Measurements from ENCODE around the gene GPC5.
"Not testable (repeated sequence)": the region's sequence is repeated elsewhere in the genome, so short reads cannot be mapped to it uniquely, and the experiment has no call there.

GPC5 gene

DNA sequence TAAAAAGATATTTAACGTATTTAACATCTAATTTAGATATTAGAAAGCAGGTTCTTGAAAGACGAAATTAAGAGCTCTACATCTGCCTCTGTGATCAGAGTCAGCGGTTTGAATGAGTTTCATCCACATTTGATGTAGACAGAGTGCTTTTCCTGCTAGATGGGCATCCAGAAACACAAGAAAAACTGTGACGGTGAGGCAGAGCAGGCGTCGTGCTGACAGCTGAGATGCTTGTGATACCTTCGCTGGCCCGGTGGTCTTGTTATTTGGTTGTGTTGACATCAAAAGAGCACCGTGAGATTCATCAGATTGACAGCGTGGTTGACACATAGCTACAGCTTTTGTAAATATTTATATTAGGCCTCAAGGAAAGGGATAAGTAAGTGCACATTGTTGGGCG lies 399.1 kb downstream of the GPC5 start:
- TF ChIP-seq, protein P1, sequence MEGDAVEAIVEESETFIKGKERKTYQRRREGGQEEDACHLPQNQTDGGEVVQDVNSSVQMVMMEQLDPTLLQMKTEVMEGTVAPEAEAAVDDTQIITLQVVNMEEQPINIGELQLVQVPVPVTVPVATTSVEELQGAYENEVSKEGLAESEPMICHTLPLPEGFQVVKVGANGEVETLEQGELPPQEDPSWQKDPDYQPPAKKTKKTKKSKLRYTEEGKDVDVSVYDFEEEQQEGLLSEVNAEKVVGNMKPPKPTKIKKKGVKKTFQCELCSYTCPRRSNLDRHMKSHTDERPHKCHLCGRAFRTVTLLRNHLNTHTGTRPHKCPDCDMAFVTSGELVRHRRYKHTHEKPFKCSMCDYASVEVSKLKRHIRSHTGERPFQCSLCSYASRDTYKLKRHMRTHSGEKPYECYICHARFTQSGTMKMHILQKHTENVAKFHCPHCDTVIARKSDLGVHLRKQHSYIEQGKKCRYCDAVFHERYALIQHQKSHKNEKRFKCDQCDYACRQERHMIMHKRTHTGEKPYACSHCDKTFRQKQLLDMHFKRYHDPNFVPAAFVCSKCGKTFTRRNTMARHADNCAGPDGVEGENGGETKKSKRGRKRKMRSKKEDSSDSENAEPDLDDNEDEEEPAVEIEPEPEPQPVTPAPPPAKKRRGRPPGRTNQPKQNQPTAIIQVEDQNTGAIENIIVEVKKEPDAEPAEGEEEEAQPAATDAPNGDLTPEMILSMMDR (conservative IDR thresholded peaks at IDR 0.05) = no peak
- no peak overlapping the region for H3K27ac ChIP-seq

DNA sequence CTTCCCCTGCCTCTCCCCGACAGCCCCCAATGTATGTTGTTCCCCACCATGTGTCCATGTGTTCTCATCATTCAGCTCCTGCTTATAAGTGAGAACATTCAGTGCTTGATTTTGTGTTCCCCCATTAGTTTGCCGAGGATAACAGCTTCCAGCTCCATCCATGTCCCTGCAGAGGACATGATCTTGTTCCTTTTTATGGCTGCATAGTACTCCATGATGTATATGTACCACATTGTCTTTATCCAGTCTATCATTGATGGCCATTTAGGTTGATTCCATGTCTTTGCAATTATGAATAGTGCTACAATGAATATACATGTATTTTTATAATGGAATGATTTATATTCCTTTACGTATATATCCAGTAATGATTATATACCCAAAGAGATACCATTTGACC lies 399.9 kb downstream of the GPC5 start:
- not testable (repeated sequence) for H3K27ac ChIP-seq

DNA sequence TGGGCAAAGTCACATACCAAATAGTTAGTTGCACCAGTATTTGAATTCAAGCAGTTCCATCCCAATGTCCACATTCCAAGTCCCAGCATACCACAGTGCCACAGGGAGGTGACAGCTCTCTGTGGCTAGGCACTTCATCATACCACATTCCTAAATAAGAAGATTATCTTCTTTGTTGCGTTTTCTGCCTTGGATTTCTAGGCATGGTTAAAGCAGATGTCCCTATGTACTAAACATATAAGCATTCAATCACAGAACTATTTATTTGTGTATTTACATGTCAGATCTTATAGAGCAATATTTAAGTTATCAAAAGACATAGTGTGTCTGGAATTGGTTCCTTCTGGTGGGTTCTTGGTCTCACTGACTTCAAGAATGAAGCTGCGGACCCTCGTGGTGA lies 403.4 kb downstream of the GPC5 start:
- H3K27ac ChIP-seq = not testable (repeated sequence)

DNA sequence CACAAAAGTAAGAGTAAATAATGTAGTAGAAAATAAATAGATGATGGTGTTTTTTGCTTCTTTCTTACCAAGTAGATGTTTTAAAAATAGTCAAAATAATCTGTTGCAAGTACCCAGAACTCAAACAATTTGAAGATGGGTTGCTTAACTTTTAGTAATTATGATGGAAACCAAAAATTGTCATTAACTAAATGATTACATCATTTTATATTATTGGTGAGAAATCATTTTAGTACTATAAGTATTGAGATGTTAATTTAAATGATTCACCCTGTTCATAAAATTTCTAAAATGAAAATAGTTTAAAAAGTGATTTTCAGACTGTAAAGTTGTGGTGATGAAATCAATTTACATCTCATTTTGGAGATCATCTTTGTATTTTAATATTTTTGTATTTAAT lies 404.5 kb downstream of the GPC5 start:
- TF ChIP-seq, protein P1 (conservative IDR thresholded peaks at IDR 0.05) = no peak
- no peak overlapping the region for H3K27ac ChIP-seq

DNA sequence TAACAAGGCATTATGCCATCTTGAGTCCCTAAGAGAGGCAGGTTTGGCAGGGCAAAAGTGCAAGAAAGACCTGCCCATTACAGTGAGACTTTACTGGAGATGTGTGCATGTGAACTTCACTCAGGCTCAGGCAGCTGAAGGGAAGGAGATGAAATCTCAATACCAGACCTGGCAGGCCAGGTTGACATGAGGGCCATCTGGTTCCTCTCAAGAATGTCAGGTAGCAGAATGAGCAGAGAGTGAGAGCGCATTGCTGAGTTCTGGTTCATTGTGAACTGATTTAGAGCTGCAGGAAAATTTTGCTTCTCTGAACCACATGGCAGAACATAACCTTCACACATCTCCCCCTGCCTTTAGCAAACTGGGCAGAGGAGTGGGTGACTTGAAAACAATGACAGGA lies 406.3 kb downstream of the GPC5 start:
- TF ChIP-seq, protein P1 (conservative IDR thresholded peaks at IDR 0.05) = no peak
- no peak overlapping the region for H3K27ac ChIP-seq

DNA sequence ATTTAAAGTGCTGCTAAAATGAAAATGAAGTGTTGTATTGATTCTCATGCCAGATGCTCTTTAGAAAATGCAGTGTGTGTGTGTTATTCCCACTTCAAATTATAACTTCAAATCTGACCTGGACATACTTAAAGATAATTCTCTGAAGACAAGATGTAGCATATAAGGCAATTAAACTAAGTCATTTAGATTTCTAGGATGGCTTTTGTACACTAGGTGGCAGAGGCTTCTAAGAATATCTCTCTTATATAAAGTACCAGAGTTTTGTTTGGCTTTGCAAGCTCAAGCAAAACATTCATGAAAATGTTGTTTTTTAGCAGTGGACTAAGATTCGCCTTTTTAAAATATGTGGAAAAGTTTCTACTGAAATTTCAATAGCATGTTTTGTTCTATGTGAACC lies 407.2 kb downstream of the GPC5 start:
- TF ChIP-seq, protein P1 (conservative IDR thresholded peaks at IDR 0.05) = peak; percentile 67

DNA sequence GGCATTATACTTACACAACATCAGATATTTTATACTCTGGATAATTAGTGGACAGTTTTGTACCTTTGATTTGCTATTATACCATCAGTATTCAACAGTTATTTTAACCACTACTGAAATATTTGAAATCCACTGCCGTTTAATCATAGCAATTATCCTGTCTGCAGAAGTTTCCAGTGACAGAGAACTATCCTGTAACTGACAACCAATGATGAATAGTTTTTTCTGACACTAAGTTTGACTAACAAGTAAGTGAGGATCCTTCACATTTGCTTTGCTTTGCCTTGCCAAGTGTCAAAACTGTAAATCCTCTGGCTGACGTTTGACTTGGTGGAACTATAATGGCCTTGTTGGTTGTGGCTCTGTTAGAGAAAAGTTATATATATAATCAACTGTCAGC lies 410.7 kb downstream of the GPC5 start:
- TF ChIP-seq, protein P1 (conservative IDR thresholded peaks at IDR 0.05) = no peak
- no peak overlapping the region for H3K27ac ChIP-seq

More for the DNA sequence above, 407.2 kb downstream of the GPC5 start:
- H3K27ac ChIP-seq = no peak overlapping the region; the same call in 1 of the 2 replicates

DNA sequence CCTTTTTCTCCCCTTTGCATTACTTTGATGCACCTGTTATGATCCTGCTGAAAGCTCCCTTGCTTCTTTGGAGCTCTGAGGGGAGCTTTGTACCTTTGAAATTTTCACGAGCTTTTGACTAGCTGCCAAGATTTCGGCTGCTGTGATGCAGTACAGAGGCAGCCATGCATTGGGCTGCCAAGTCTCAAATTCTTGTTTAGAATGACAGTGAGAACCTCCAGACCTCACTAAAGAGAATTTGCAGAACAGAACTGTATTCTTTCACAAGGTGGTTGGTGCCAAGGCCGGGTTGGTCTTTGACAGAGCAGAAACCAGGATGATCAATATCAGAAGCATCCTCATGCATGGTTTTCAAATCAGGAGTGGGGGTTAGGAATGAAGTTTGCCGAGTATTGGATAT lies 414.8 kb downstream of the GPC5 start:
- TF ChIP-seq, protein P1 (conservative IDR thresholded peaks at IDR 0.05) = no peak
- H3K27ac ChIP-seq = no peak overlapping the region

DNA sequence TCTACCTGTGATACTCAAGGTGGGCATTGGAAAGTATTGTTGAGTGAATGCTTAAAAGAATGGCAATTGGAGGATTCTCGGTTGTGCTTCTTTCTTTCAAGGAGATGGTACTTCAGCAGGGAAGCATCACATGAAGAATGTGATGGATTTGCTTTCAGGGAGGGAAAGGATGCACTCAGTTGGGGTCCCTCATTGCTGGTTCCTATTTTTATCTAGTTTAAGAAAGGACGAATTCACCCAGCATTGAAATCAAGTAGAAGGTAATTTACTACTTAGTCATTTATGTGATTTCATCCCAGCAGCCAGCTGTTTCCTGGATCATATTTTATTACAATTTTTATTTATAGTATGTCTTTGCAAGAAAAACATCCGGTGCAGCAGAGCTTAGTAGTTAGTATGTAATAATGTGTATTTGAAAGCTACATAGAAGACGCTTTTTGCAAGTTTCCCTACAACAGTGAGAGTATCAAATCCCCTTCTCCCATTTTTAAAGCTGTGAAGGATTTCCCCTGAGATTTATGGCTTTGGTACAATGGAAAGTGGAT lies 417.9 kb downstream of the GPC5 start:
- no peak overlapping the region; the same call in 1 of the 2 replicates for H3K27ac ChIP-seq

More for the DNA sequence above, 417.9 kb downstream of the GPC5 start:
- TF ChIP-seq, protein P1 (conservative IDR thresholded peaks at IDR 0.05) = no peak
